Motor neuron (in vitro differentiated cells): ENCODE results near the gene SORCS1. TPM values are rescaled to one million over a fixed set of nuclear protein-coding genes. Genes with fewer than 3 reads are reported as not detected.
A peak's percentile ranks its signal among the peaks of the same experiment; 100 is the strongest.

ENCODE experiments used
- ATAC-seq, 8 experiments: fragments of 200-7000 bp; cut with Tn5 transposase; replicated peaks in 6 of 8; 2 replicates each; pipeline ENCODE4 v1.8.0; 2021; ENCODE audit warnings: mild to moderate bottlenecking in 8 of 8, moderate library complexity in 8 of 8
- H3K27ac ChIP-seq, 2 donors: fragments of 250-450 bp; sonication (Bioruptor Pico); 2 replicates each; pipeline ENCODE4 v1.9.0; 2021; ENCODE audit warnings: antibody characterized with exemption in 2 of 2, mild to moderate bottlenecking in 2 of 2, moderate library complexity in 1 of 2
- H3K4me1 ChIP-seq, 2 donors: fragments of 250-450 bp; sonication (Bioruptor Pico); replicated peaks in 1 of 2; 2 replicates each; pipeline ENCODE4 v1.6.1; 2021; ENCODE audit warnings: antibody characterized with exemption in 2 of 2, mild to moderate bottlenecking in 2 of 2, moderate library complexity in 1 of 2
- H3K4me3 ChIP-seq, 5 donors: fragments of 250-450 bp; sonication (Bioruptor Pico); 2 replicates each; pipeline ENCODE4 v1.9.0; 2021; ENCODE audit warnings: antibody characterized with exemption in 5 of 5, mild to moderate bottlenecking in 5 of 5, moderate library complexity in 4 of 5
- WGBS, 10 experiments: fragments of 450-650 bp; shearing (Covaris generic); methylation state at CpG; one replicate each; pipeline ENCODE4 v1.0.0; 2022; 5-methylcytosine and 5-hydroxymethylcytosine counted together
- in situ Hi-C, 9 experiments: fragments of 400-800 bp; cut with MboI; loops; one replicate each; pipeline ENCODE4 v1.15.0; 2021; ENCODE audit warnings: low sequenced_read_pairs in 9 of 9, low pct_unique_long_range_greater_than_20kb in 2 of 9; ENCODE audit not compliant: unreplicated experiment in 9 of 9
- total RNA-seq, 8 experiments: library from RNA; unstranded; fragments of 300-600 nt; gene quantifications; 2 replicates each; pipeline versions ENCODE4 v1.2.3 to v1.2.4, GENCODE V29; 2022

Gene SORCS1
- total RNA-seq, 8 experiments from 2014 or later = 0.27 to 17.0 (median 11.0) TPM

GRCh38 chr10:106648534-106649481 is 515.7 kb downstream of the SORCS1 start:
- Histone ChIP-seq H3K27ac (no peak overlapping the region), H3K4me3 (no peak overlapping the region), H3K4me1 (no peaks in the 10 kb centered on the region)
- no peak for ATAC-seq
- WGBS, 10 experiments = 36 to 100% (median 72%) methylated on average over 1 to 11 of the region's 14 CpGs; no CpG with 5 or more reads in 2 of the 10 experiments
- in situ Hi-C loops = no loop called here

- no peak for ATAC-seq
- Histone ChIP-seq H3K4me1 (no peaks in the 10 kb centered on the region), H3K27ac (no peak overlapping the region), H3K4me3 (no peak overlapping the region)
- in situ Hi-C loops = no loop called here
- whole genome bisulfite sequencing, 10 experiments = 0 to 100% (median 83%) methylated on average over 1 of the region's 1 CpG; no CpG with 5 or more reads in 4 of the 10 experiments
Observed at GRCh38 chr10:106643473-106643872, 521.0 kb downstream of the SORCS1 start.

GRCh38 chr10:106637873-106638272 is 526.6 kb downstream of the SORCS1 start:
- ATAC-seq = peak in 2 of 8 experiments; percentile 24 to 55
- Histone ChIP-seq H3K27ac (no peak overlapping the region), H3K4me3 (no peak overlapping the region), H3K4me1 (no peaks in the 10 kb centered on the region)
- in situ Hi-C loops = no loop called here

- no peak overlapping the region for H3K4me3 ChIP-seq
- in situ Hi-C loops = no loop called here
- no peak for ATAC-seq
- no peak overlapping the region for H3K27ac ChIP-seq
- H3K4me1 ChIP-seq = no peaks in the 10 kb centered on the region
- 0 to 100% (median 53%) methylated on average over 1 to 3 of the region's 4 CpGs; no CpG with 5 or more reads in 2 of the 10 experiments for WGBS, 10 experiments
Observed at GRCh38 chr10:106636766-106637491, 527.6 kb downstream of the SORCS1 start.

GRCh38 chr10:106635947-106636346 is 528.6 kb downstream of the SORCS1 start:
- Histone ChIP-seq H3K27ac (no peak overlapping the region), H3K4me1 (no peaks in the 10 kb centered on the region), H3K4me3 (no peak overlapping the region)
- WGBS, 10 experiments = 18 to 100% (median 81%) methylated on average over 1 to 6 of the region's 6 CpGs
- no peak for ATAC-seq
- in situ Hi-C loops = no loop called here

GRCh38 chr10:106631016-106631702 is 533.3 kb downstream of the SORCS1 start:
- in situ Hi-C loops = no loop called here
- no peak overlapping the region for H3K27ac ChIP-seq
- no peak overlapping the region for H3K4me3 ChIP-seq
- WGBS, 10 experiments = 8 to 90% (median 40%) methylated on average over 1 to 3 of the region's 3 CpGs; no CpG with 5 or more reads in 1 of the 10 experiments
- no peaks in the 10 kb centered on the region for H3K4me1 ChIP-seq
- ATAC-seq = peak in 4 of 8 experiments; percentile 50 to 92 (median 64)

- no peak for ATAC-seq
- WGBS, 10 experiments = 67 to 100% (median 100%) methylated on average over 1 to 2 of the region's 2 CpGs; no CpG with 5 or more reads in 7 of the 10 experiments
- in situ Hi-C loops = no loop called here
- Histone ChIP-seq H3K4me1 (peaks cover 11 to 13% of the 10 kb centered on the region in 2 donors), H3K27ac (no peak overlapping the region), H3K4me3 (no peak overlapping the region)
Observed at GRCh38 chr10:106626371-106626770, 538.1 kb downstream of the SORCS1 start.

GRCh38 chr10:106625751-106626150 is 538.8 kb downstream of the SORCS1 start:
- Histone ChIP-seq H3K27ac (no peak overlapping the region), H3K4me1 (peaks cover 11 to 13% of the 10 kb centered on the region in 2 donors), H3K4me3 (no peak overlapping the region)
- 7 to 87% (median 39%) methylated on average over 1 to 5 of the region's 6 CpGs; no CpG with 5 or more reads in 1 of the 10 experiments for WGBS, 10 experiments
- ATAC-seq = peak in 5 of 8 experiments; percentile 82 to 99 (median 98)
- in situ Hi-C loops = no loop called here

GRCh38 chr10:106619346-106619745 is 545.2 kb downstream of the SORCS1 start:
- 0 to 100% (median 38%) methylated on average over 1 of the region's 1 CpG; no CpG with 5 or more reads in 3 of the 10 experiments for WGBS, 10 experiments
- Histone ChIP-seq H3K27ac (no peak overlapping the region), H3K4me1 (peaks cover 0 to 6% of the 10 kb centered on the region in 2 donors), H3K4me3 (no peak overlapping the region)
- in situ Hi-C loops = no loop called here
- ATAC-seq = no peak

- ATAC-seq = peak in 2 of 8 experiments; percentile 29 to 62
- no peak overlapping the region for H3K4me3 ChIP-seq
- WGBS, 10 experiments = 0 to 88% (median 60%) methylated on average over 1 to 5 of the region's 5 CpGs; no CpG with 5 or more reads in 1 of the 10 experiments
- no peak overlapping the region for H3K27ac ChIP-seq
- peaks cover 0 to 6% of the 10 kb centered on the region in 2 donors for H3K4me1 ChIP-seq
- in situ Hi-C loops = no loop called here
Observed at GRCh38 chr10:106618646-106619045, 545.9 kb downstream of the SORCS1 start.

GRCh38 chr10:106615081-106615480 is 549.4 kb downstream of the SORCS1 start:
- no peak for ATAC-seq

GRCh38 chr10:106614293-106614692 is 550.2 kb downstream of the SORCS1 start:
- WGBS, 10 experiments = 0 to 100% (median 47%) methylated on average over 1 to 5 of the region's 5 CpGs
- in situ Hi-C loops = no loop called here
- no peak for ATAC-seq

More at GRCh38 chr10:106615081-106615480, 549.4 kb downstream of the SORCS1 start:
- Histone ChIP-seq H3K27ac (no peak overlapping the region), H3K4me3 (no peak overlapping the region), H3K4me1 (peaks cover 0 to 6% of the 10 kb centered on the region in 2 donors)
- in situ Hi-C loops = no loop called here
- 0 to 40% (median 6%) methylated on average over 1 to 3 of the region's 3 CpGs; no CpG with 5 or more reads in 1 of the 10 experiments for WGBS, 10 experiments

More at GRCh38 chr10:106614293-106614692, 550.2 kb downstream of the SORCS1 start:
- no peak overlapping the region for H3K27ac ChIP-seq
- H3K4me3 ChIP-seq = no peak overlapping the region
- peaks cover 0 to 6% of the 10 kb centered on the region in 2 donors for H3K4me1 ChIP-seq
